Effector memory CD4-positive, alpha-beta T cell (primary cell): ENCODE measurements around the gene HCLS1.
A peak's percentile ranks its signal among the peaks of the same experiment; 100 is the strongest.

Experiments used
- DNase-seq, 3 donors: peaks; one replicate each; pipeline ENCODE4 v3.0.0-alpha.2; 2020
- H3K27ac ChIP-seq: 2 replicates; pipeline ENCODE4 v1.7.0; 2013; ENCODE audit warnings: mild to moderate bottlenecking, low read length, moderate library complexity; ENCODE audit not compliant: insufficient read depth, poor library complexity, severe bottlenecking
- H3K27me3 ChIP-seq: replicated peaks from 2 replicates; pipeline ENCODE4 v1.7.0; 2013; ENCODE audit warnings: mild to moderate bottlenecking, low read length; ENCODE audit not compliant: insufficient read depth, control insufficient read depth, poor library complexity, severe bottlenecking
- H3K36me3 ChIP-seq: 2 replicates; pipeline ENCODE4 v1.7.0; 2013; ENCODE audit warnings: mild to moderate bottlenecking, low read length, moderate library complexity; ENCODE audit not compliant: control insufficient read depth, insufficient read depth
- H3K4me1 ChIP-seq: 2 replicates; pipeline ENCODE4 v1.7.0; 2013; ENCODE audit warnings: low read length, mild to moderate bottlenecking; ENCODE audit not compliant: control insufficient read depth, insufficient read depth, poor library complexity, severe bottlenecking
- H3K4me3 ChIP-seq: 2 replicates; pipeline ENCODE4 v1.7.0; 2013; ENCODE audit warnings: low read length, low read depth, mild to moderate bottlenecking; ENCODE audit not compliant: insufficient read depth, poor library complexity, severe bottlenecking
- H3K9me3 ChIP-seq: 2 replicates; pipeline ENCODE4 v1.7.0; 2013; ENCODE audit warnings: mild to moderate bottlenecking, low read length, moderate library complexity; ENCODE audit not compliant: control insufficient read depth

The HCLS1 gene

GRCh38 chr3:121659586-121659985, 1.1 kb downstream of the HCLS1 start:
- H3K9me3 ChIP-seq: no peaks in the 10 kb centered on the region
- H3K4me3 ChIP-seq: peak overlapping the region; percentile 50
- no peaks in the 10 kb centered on the region for H3K27me3 ChIP-seq
- H3K4me1 ChIP-seq: peaks cover 43% of the 10 kb centered on the region
- peak overlapping the region; percentile 88 for H3K27ac ChIP-seq
- peaks cover 32% of the 10 kb centered on the region for H3K36me3 ChIP-seq
- no peak for DNase-seq

- no peak for DNase-seq
- peak overlapping the region; percentile 88 for H3K27ac ChIP-seq
- H3K4me3 ChIP-seq: peak overlapping the region; percentile 50
- no peaks in the 10 kb centered on the region for H3K9me3 ChIP-seq
- H3K27me3 ChIP-seq: no peaks in the 10 kb centered on the region
- H3K4me1 ChIP-seq: peaks cover 43% of the 10 kb centered on the region
- peaks cover 28% of the 10 kb centered on the region for H3K36me3 ChIP-seq
Measured at GRCh38 chr3:121658716-121659435, 1.8 kb downstream of the HCLS1 start.

GRCh38 chr3:121654493-121655385, 6.0 kb downstream of the HCLS1 start:
- H3K27me3 ChIP-seq: no peaks in the 10 kb centered on the region
- peak overlapping the region; percentile 41 for H3K27ac ChIP-seq
- peaks cover 38% of the 10 kb centered on the region for H3K4me1 ChIP-seq
- no peaks in the 10 kb centered on the region for H3K9me3 ChIP-seq
- H3K36me3 ChIP-seq: peaks cover 45% of the 10 kb centered on the region
- no peak for DNase-seq
- no peak overlapping the region for H3K4me3 ChIP-seq

GRCh38 chr3:121651684-121652083, 9.0 kb downstream of the HCLS1 start:
- no peaks in the 10 kb centered on the region for H3K9me3 ChIP-seq
- no peak for DNase-seq
- no peak overlapping the region for H3K4me3 ChIP-seq
- H3K36me3 ChIP-seq: peaks cover 42% of the 10 kb centered on the region
- peaks cover 11% of the 10 kb centered on the region for H3K4me1 ChIP-seq
- no peak overlapping the region for H3K27ac ChIP-seq
- no peaks in the 10 kb centered on the region for H3K27me3 ChIP-seq

- no peaks in the 10 kb centered on the region for H3K9me3 ChIP-seq
- peaks cover 39% of the 10 kb centered on the region for H3K36me3 ChIP-seq
- no peak for DNase-seq
- no peak overlapping the region for H3K27ac ChIP-seq
- H3K4me3 ChIP-seq: no peak overlapping the region
- H3K27me3 ChIP-seq: no peaks in the 10 kb centered on the region
- H3K4me1 ChIP-seq: peaks cover 5% of the 10 kb centered on the region
Measured at GRCh38 chr3:121649645-121650044, 11.1 kb downstream of the HCLS1 start.

- no peak for DNase-seq
- peaks cover 48% of the 10 kb centered on the region for H3K36me3 ChIP-seq
Measured at GRCh38 chr3:121648219-121648958, 12.3 kb downstream of the HCLS1 start.

DNA sequence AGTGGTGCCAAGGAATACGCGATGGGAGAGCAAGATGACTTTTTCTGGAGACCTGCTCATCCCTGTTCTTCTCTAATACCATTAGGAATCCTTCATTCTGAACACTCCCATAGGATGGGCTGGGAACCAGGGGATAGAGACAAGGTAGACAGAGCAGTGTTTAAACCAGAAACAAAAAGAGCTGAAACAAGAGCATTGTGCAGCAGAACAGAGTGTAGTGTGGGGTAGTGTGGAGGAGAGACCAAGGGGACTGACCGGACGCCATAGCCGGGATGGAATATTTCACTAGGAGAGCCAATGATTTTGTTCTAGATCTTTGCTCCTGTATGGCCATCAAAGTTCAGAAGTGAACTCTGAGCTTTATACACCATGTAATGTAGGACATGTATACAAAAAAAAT, 15.6 kb downstream of the HCLS1 start:
- Histone ChIP-seq H3K4me1 (no peaks in the 10 kb centered on the region), H3K4me3 (no peak overlapping the region), H3K9me3 (no peaks in the 10 kb centered on the region), H3K27me3 (no peaks in the 10 kb centered on the region), H3K36me3 (peaks cover 59% of the 10 kb centered on the region), H3K27ac (no peak overlapping the region)
- DNase-seq: no peak

More at GRCh38 chr3:121648219-121648958, 12.3 kb downstream of the HCLS1 start:
- H3K27ac ChIP-seq: no peak overlapping the region
- H3K27me3 ChIP-seq: no peaks in the 10 kb centered on the region
- H3K4me3 ChIP-seq: no peak overlapping the region
- H3K4me1 ChIP-seq: peaks cover 5% of the 10 kb centered on the region
- H3K9me3 ChIP-seq: no peaks in the 10 kb centered on the region

DNA sequence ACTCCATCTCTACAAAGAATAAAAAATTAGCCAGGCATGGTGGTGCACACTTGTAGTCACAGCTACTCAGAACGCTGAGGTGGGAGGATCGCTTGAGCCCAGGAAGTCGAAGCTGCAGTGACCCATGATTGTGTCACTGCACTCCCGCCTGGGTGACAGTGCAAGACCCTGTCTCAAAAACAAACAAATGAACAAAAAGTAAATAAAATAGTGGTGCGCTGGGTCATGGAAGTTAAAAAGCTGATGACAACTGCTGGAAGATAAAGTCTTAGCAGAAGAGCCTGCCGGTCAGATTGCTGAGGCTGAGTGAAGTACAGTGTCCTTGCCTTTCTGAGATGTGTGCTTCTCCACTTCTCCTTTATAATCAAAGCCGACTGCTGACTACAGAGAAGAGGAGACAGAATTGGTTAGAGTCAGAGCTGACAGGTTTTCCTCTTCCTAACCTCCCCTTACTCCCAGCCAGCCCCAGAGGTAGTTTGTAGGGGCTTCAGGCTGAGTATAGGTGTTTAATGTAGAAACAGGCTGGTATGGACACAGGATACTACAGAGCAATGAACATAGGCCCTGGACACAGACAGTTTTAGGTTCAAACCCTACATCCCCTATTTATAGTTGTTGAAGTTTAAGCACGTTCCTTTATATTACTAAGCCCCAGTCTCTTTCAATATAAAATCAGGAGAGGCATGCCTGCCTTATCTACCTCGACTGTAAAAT, 17.9 kb downstream of the HCLS1 start:
- no peak for DNase-seq
- no peaks in the 10 kb centered on the region for H3K27me3 ChIP-seq
- no peak overlapping the region for H3K27ac ChIP-seq
- no peaks in the 10 kb centered on the region for H3K4me1 ChIP-seq
- H3K36me3 ChIP-seq: peaks cover 67% of the 10 kb centered on the region
- no peaks in the 10 kb centered on the region for H3K9me3 ChIP-seq
- no peak overlapping the region for H3K4me3 ChIP-seq

- DNase-seq: no peak
- peaks cover 80% of the 10 kb centered on the region for H3K36me3 ChIP-seq
- no peaks in the 10 kb centered on the region for H3K27me3 ChIP-seq
Measured at GRCh38 chr3:121641127-121641526, 19.6 kb downstream of the HCLS1 start.

More at GRCh38 chr3:121641127-121641526, 19.6 kb downstream of the HCLS1 start:
- H3K4me1 ChIP-seq: no peaks in the 10 kb centered on the region
- H3K4me3 ChIP-seq: no peak overlapping the region
- H3K27ac ChIP-seq: no peak overlapping the region
- H3K9me3 ChIP-seq: no peaks in the 10 kb centered on the region
